ENCODE results near the gene PHIP. TPM values are rescaled to one million over a fixed set of nuclear protein-coding genes. Genes with fewer than 3 reads are reported as not detected.

PHIP gene
- total and polyA plus RNA-seq, 9 of the 15 experiments (the other 6 are each of a cell fraction or from before 2014, with no cell fraction given), result 8.1 to 36.3 (median 16.5) TPM

GRCh38 chr6:78942446-78942845 is 135.6 kb downstream of the PHIP start:
- in situ Hi-C loops (cut with MboI) (no loop called here), intact Hi-C loops (cut with micrococcal nuclease) (loop anchor here (10.0 kb wide), 1 partner anchor 522 kb away; no protein-coding TSS in a partner anchor)
- no peak overlapping the region for H3K4me2 ChIP-seq (ENCODE audit: insufficient read depth, low read length)
- H3K9me3 ChIP-seq (replicated peaks; ENCODE audit: control insufficient read depth, insufficient read depth, low read depth, low read length), result no peaks in the 10 kb centered on the region
- H3K9ac ChIP-seq (ENCODE audit: insufficient read depth in 1 of 2, low read depth in 2 of 2, low read length in 2 of 2), result no peak overlapping the region
- ChIA-PET CTCF (ENCODE audit: low intra/inter-chr PET ratio) (no interaction called here), POLR2A (interaction anchor here (1.1 kb wide), 1 partner anchor 8 kb away, joined by 4 read pairs; no protein-coding TSS in a partner anchor)
- H3K36me3 ChIP-seq (ENCODE audit: control insufficient read depth, insufficient read depth, low read length), result peaks cover 81% of the 10 kb centered on the region
- H3K9me1 ChIP-seq (ENCODE audit: control insufficient read depth, insufficient read depth, low read length), result no peaks in the 10 kb centered on the region
- H3K4me3 ChIP-seq, result no peak overlapping the region
- no peaks in the 10 kb centered on the region; the same call in 2 of the 3 replicates for H3K79me2 ChIP-seq (ENCODE audit: control insufficient read depth, insufficient read depth, low read length)
- H3K27me3 ChIP-seq (ENCODE audit: control insufficient read depth in 2 of 2, insufficient read depth in 2 of 2, low read length in 2 of 2), result no peaks in the 10 kb centered on the region
- WGBS (ENCODE audit: insufficient coverage, low coverage, missing lambda C conversion rate), result 90% methylated on average over 1 of the region's 1 CpG
- BruUV-seq (replicated peaks), result no TSS peak
- no peak overlapping the region for H2AFZ ChIP-seq (ENCODE audit: low read depth, low read length)
- H3K4me1 ChIP-seq (replicated peaks in 1 of 2; ENCODE audit: control insufficient read depth in 2 of 2, insufficient read depth in 2 of 2, low read length in 2 of 2), result no peaks in the 10 kb centered on the region
- no peak overlapping the region for H3K27ac ChIP-seq (ENCODE audit: extremely low read depth, low read depth, low read length)
- no peaks in the 10 kb centered on the region for H4K20me1 ChIP-seq (replicated peaks; ENCODE audit: control insufficient read depth, insufficient read depth, low read length)
- DNase-seq (ENCODE audit: extremely low read depth in 1 of 4, low spot score in 3 of 4) (no peak), ATAC-seq (no peak), FAIRE-seq (no peak)
- no peak for TF ChIP-seq PKNOX1 (IDR thresholded peaks at IDR 0.05)
- no peak for TF ChIP-seq GTF2E2 (tag; IDR thresholded peaks at IDR 0.05)
- TF ChIP-seq BRD9 (IDR thresholded peaks at IDR 0.05; ENCODE audit: low read depth, partially characterized antibody), result no peak
- TF ChIP-seq ZNF3 (CRISPR knock-in tag; IDR thresholded peaks at IDR 0.05), result no peak
- TF ChIP-seq UBTF (IDR thresholded peaks at IDR 0.05; ENCODE audit: borderline replicate concordance in 1 of 2, low read depth in 2 of 2, low read length in 2 of 2), result no peak
- TF ChIP-seq GABPB2 (CRISPR knock-in tag; conservative IDR thresholded peaks at IDR 0.05), result no peak
- TF ChIP-seq ZNF277 (CRISPR knock-in tag; IDR thresholded peaks at IDR 0.05; ENCODE audit: borderline replicate concordance), result no peak

Measured in K562 (cell line).